Effector memory CD8-positive, alpha-beta T cell (primary cell): ENCODE data around the gene MACROD2.

Experiments used
- ATAC-seq: fragments of 150-1000 bp; cut with Tn5 transposase; replicated peaks from 2 replicates; pipeline ENCODE4 v1.10.0; 2021; ENCODE audit warnings: mild to moderate bottlenecking, moderate library complexity
- DNase-seq, 3 experiments: peaks; one replicate each; pipeline ENCODE4 v3.0.0; 2021
- H3K27ac Mint-ChIP-seq, 2 donors: one replicate each; pipeline ENCODE4 v1.8.0; 2022; ENCODE audit warnings: mild to moderate bottlenecking in 2 of 2, mixed read lengths in 2 of 2, moderate library complexity in 2 of 2
- H3K27me3 Mint-ChIP-seq, 2 donors: one replicate each; pipeline ENCODE4 v1.8.0; 2022; ENCODE audit warnings: mixed read lengths in 2 of 2
- H3K36me3 Mint-ChIP-seq: one replicate; pipeline ENCODE4 v1.8.0; 2022; ENCODE audit warnings: mild to moderate bottlenecking, moderate library complexity, mixed read lengths; ENCODE audit not compliant: insufficient read depth
- H3K4me1 Mint-ChIP-seq, 2 donors: one replicate each; pipeline ENCODE4 v1.8.0; 2022; ENCODE audit warnings: low read depth in 2 of 2, mixed read lengths in 2 of 2
- H3K4me3 Mint-ChIP-seq, 2 donors: one replicate each; pipeline ENCODE4 v1.8.0; 2022; ENCODE audit warnings: mild to moderate bottlenecking in 2 of 2, mixed read lengths in 2 of 2, moderate library complexity in 2 of 2
- H3K9me3 Mint-ChIP-seq, 2 donors: one replicate each; pipeline ENCODE4 v1.8.0; 2022; ENCODE audit warnings: mixed read lengths in 2 of 2

MACROD2 gene

GRCh38 chr20:16014436-16014835 is 2019.1 kb downstream of the MACROD2 start:
- H3K27ac Mint-ChIP-seq: no peak overlapping the region
- no peak overlapping the region for H3K4me3 Mint-ChIP-seq
- DNase-seq (no peak), ATAC-seq (no peak)
- H3K4me1 Mint-ChIP-seq: no peaks in the 10 kb centered on the region
- H3K9me3 Mint-ChIP-seq: peaks cover 0 to 13% of the 10 kb centered on the region in 2 donors
- no peaks in the 10 kb centered on the region for H3K27me3 Mint-ChIP-seq
- no peaks in the 10 kb centered on the region for H3K36me3 Mint-ChIP-seq

GRCh38 chr20:16017656-16018055 is 2022.3 kb downstream of the MACROD2 start:
- H3K27me3 Mint-ChIP-seq: no peaks in the 10 kb centered on the region
- H3K4me3 Mint-ChIP-seq: no peak overlapping the region
- peaks cover 0 to 10% of the 10 kb centered on the region in 2 donors for H3K9me3 Mint-ChIP-seq
- H3K4me1 Mint-ChIP-seq: no peaks in the 10 kb centered on the region
- H3K27ac Mint-ChIP-seq: no peak overlapping the region
- DNase-seq: no peak
- no peaks in the 10 kb centered on the region for H3K36me3 Mint-ChIP-seq
- ATAC-seq: no peak

GRCh38 chr20:16018881-16019280 is 2023.6 kb downstream of the MACROD2 start:
- H3K27ac Mint-ChIP-seq: no peak overlapping the region
- no peak for DNase-seq
- peaks cover 0 to 10% of the 10 kb centered on the region in 2 donors for H3K9me3 Mint-ChIP-seq
- peaks cover 3% of the 10 kb centered on the region for H3K36me3 Mint-ChIP-seq
- ATAC-seq: no peak
- no peak overlapping the region for H3K4me3 Mint-ChIP-seq
- no peaks in the 10 kb centered on the region for H3K27me3 Mint-ChIP-seq
- H3K4me1 Mint-ChIP-seq: no peaks in the 10 kb centered on the region

- peaks cover 3% of the 10 kb centered on the region for H3K36me3 Mint-ChIP-seq
- no peak overlapping the region for H3K27ac Mint-ChIP-seq
- ATAC-seq: no peak
- H3K9me3 Mint-ChIP-seq: peaks cover 7 to 9% of the 10 kb centered on the region in 2 donors
- H3K4me1 Mint-ChIP-seq: no peaks in the 10 kb centered on the region
- no peaks in the 10 kb centered on the region for H3K27me3 Mint-ChIP-seq
- no peak for DNase-seq
- no peak overlapping the region for H3K4me3 Mint-ChIP-seq
Measured at GRCh38 chr20:16020971-16021370, 2025.7 kb downstream of the MACROD2 start.

- Mint-ChIP-seq H3K27ac (no peak overlapping the region), H3K9me3 (peaks cover 4 to 9% of the 10 kb centered on the region in 2 donors), H3K4me3 (no peak overlapping the region), H3K36me3 (peaks cover 3% of the 10 kb centered on the region), H3K4me1 (no peaks in the 10 kb centered on the region), H3K27me3 (no peaks in the 10 kb centered on the region)
- no peak for DNase-seq
- no peak for ATAC-seq
Measured at GRCh38 chr20:16025084-16025483, 2029.8 kb downstream of the MACROD2 start.

- H3K27me3 Mint-ChIP-seq: no peaks in the 10 kb centered on the region
- H3K4me1 Mint-ChIP-seq: no peaks in the 10 kb centered on the region
- DNase-seq (no peak), ATAC-seq (no peak)
- peaks cover 4 to 14% of the 10 kb centered on the region in 2 donors for H3K9me3 Mint-ChIP-seq
- peaks cover 3% of the 10 kb centered on the region for H3K36me3 Mint-ChIP-seq
- no peak overlapping the region for H3K4me3 Mint-ChIP-seq
- H3K27ac Mint-ChIP-seq: no peak overlapping the region
Measured at GRCh38 chr20:16027686-16028085, 2032.4 kb downstream of the MACROD2 start.

- Mint-ChIP-seq H3K4me3 (no peak overlapping the region), H3K27ac (no peak overlapping the region), H3K9me3 (peaks cover 4 to 14% of the 10 kb centered on the region in 2 donors), H3K36me3 (no peaks in the 10 kb centered on the region), H3K4me1 (no peaks in the 10 kb centered on the region), H3K27me3 (no peaks in the 10 kb centered on the region)
- ATAC-seq (no peak), DNase-seq (no peak)
Measured at GRCh38 chr20:16028923-16029322, 2033.6 kb downstream of the MACROD2 start.

- no peaks in the 10 kb centered on the region for H3K4me1 Mint-ChIP-seq
- peaks cover 2 to 8% of the 10 kb centered on the region in 2 donors for H3K9me3 Mint-ChIP-seq
- H3K36me3 Mint-ChIP-seq: no peaks in the 10 kb centered on the region
- no peak overlapping the region for H3K27ac Mint-ChIP-seq
- ATAC-seq (no peak), DNase-seq (no peak)
- H3K27me3 Mint-ChIP-seq: no peaks in the 10 kb centered on the region
- no peak overlapping the region for H3K4me3 Mint-ChIP-seq
Measured at GRCh38 chr20:16030253-16030652, 2034.9 kb downstream of the MACROD2 start.

- H3K4me3 Mint-ChIP-seq: no peak overlapping the region
- H3K9me3 Mint-ChIP-seq: peaks cover 0 to under 1% of the 10 kb centered on the region in 2 donors
- ATAC-seq (no peak), DNase-seq (no peak)
- H3K27me3 Mint-ChIP-seq: no peaks in the 10 kb centered on the region
- no peaks in the 10 kb centered on the region for H3K4me1 Mint-ChIP-seq
- no peak overlapping the region for H3K27ac Mint-ChIP-seq
- H3K36me3 Mint-ChIP-seq: no peaks in the 10 kb centered on the region
Measured at GRCh38 chr20:16035576-16035975, 2040.3 kb downstream of the MACROD2 start.

GRCh38 chr20:16036331-16036730 is 2041.0 kb downstream of the MACROD2 start:
- Mint-ChIP-seq H3K27ac (no peak overlapping the region), H3K27me3 (no peaks in the 10 kb centered on the region), H3K36me3 (no peaks in the 10 kb centered on the region), H3K4me1 (no peaks in the 10 kb centered on the region), H3K4me3 (no peak overlapping the region), H3K9me3 (no peaks in the 10 kb centered on the region)
- no peak for ATAC-seq
- DNase-seq: no peak

GRCh38 chr20:16040742-16041141 is 2045.4 kb downstream of the MACROD2 start:
- no peaks in the 10 kb centered on the region for H3K4me1 Mint-ChIP-seq
- ATAC-seq (no peak), DNase-seq (no peak)
- no peaks in the 10 kb centered on the region for H3K36me3 Mint-ChIP-seq
- H3K27me3 Mint-ChIP-seq: no peaks in the 10 kb centered on the region
- no peak overlapping the region for H3K4me3 Mint-ChIP-seq
- H3K9me3 Mint-ChIP-seq: peaks cover 4 to 6% of the 10 kb centered on the region in 2 donors
- no peak overlapping the region for H3K27ac Mint-ChIP-seq

GRCh38 chr20:16042731-16043130 is 2047.4 kb downstream of the MACROD2 start:
- Mint-ChIP-seq H3K9me3 (peaks cover 4 to 6% of the 10 kb centered on the region in 2 donors), H3K27ac (no peak overlapping the region), H3K27me3 (no peaks in the 10 kb centered on the region), H3K4me1 (no peaks in the 10 kb centered on the region), H3K4me3 (no peak overlapping the region), H3K36me3 (no peaks in the 10 kb centered on the region)
- DNase-seq: no peak
- ATAC-seq: no peak

GRCh38 chr20:16043931-16044330 is 2048.6 kb downstream of the MACROD2 start:
- H3K27ac Mint-ChIP-seq: no peak overlapping the region
- peaks cover 4 to 6% of the 10 kb centered on the region in 2 donors for H3K9me3 Mint-ChIP-seq
- no peak for ATAC-seq
- H3K4me1 Mint-ChIP-seq: no peaks in the 10 kb centered on the region
- DNase-seq: no peak
- H3K36me3 Mint-ChIP-seq: no peaks in the 10 kb centered on the region
- no peak overlapping the region for H3K4me3 Mint-ChIP-seq
- H3K27me3 Mint-ChIP-seq: no peaks in the 10 kb centered on the region

GRCh38 chr20:16048876-16049275 is 2053.6 kb downstream of the MACROD2 start:
- Mint-ChIP-seq H3K4me1 (no peaks in the 10 kb centered on the region), H3K27ac (no peak overlapping the region), H3K4me3 (no peak overlapping the region), H3K9me3 (peaks cover 3% of the 10 kb centered on the region in 2 donors), H3K27me3 (no peaks in the 10 kb centered on the region), H3K36me3 (no peaks in the 10 kb centered on the region)
- ATAC-seq (no peak), DNase-seq (no peak)

GRCh38 chr20:16049529-16050093 is 2054.3 kb downstream of the MACROD2 start:
- Mint-ChIP-seq H3K27me3 (no peaks in the 10 kb centered on the region), H3K36me3 (peaks cover 2% of the 10 kb centered on the region), H3K4me3 (no peak overlapping the region), H3K4me1 (no peaks in the 10 kb centered on the region), H3K9me3 (peaks cover 0 to 4% of the 10 kb centered on the region in 2 donors), H3K27ac (no peak overlapping the region)
- no peak for DNase-seq
- ATAC-seq: no peak
